ENCODE measurements around the gene HMGA1. TPM values are rescaled to one million over a fixed set of nuclear protein-coding genes. Genes with fewer than 3 reads are reported as not detected.

The HMGA1 gene
- total and polyA plus RNA-seq, 2 of the 13 experiments (the other 11 are each of a cell fraction or from before 2014, with no cell fraction given) = 117 to 145 TPM

DNA sequence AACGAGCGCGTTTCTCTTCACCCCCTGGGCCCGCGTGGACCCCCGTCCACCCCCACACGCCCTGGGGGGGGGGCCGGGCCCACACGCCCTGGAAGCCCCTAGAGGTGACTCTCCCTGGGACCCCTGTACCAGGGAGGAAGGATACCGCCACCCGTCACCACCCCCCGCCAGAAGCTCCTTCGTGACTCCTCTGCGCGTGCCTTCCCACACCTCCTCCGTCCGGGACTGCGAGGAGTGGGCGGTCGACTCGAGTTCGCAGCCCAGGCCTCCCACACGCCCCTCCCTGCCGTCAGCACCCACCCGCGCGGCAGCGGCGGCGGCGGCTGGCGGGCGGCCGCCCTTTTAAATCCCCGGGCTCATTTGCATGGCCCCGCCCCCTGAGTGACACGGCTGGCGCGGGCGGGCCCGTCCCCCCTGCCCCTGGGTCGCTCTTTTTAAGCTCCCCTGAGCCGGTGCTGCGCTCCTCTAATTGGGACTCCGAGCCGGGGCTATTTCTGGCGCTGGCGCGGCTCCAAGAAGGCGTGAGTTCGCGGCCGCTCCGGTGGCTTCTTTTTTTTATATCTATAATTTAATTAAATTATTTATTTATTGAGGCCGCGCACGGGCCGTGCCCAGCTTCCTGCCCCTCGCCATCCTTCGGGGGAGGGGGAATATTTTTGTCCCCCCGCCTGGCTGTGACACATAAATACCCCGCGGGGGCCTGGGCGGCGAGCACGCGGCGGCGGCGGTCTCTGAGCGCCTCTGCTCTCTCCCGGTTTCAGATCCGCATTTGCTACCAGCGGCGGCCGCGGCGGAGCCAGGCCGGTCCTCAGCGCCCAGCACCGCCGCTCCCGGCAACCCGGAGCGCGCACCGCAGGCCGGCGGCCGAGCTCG is at the start of gene HMGA1 (continued):
- TF ChIP-seq HMGXB4 (CRISPR knock-in tag; IDR thresholded peaks at IDR 0.05; ENCODE audit: borderline replicate concordance in 1 of 2, low read depth in 1 of 2) = peak in 1 of 2 experiments; percentile 65; a peak in 1 of 4 replicates
- TF ChIP-seq, protein P1, sequence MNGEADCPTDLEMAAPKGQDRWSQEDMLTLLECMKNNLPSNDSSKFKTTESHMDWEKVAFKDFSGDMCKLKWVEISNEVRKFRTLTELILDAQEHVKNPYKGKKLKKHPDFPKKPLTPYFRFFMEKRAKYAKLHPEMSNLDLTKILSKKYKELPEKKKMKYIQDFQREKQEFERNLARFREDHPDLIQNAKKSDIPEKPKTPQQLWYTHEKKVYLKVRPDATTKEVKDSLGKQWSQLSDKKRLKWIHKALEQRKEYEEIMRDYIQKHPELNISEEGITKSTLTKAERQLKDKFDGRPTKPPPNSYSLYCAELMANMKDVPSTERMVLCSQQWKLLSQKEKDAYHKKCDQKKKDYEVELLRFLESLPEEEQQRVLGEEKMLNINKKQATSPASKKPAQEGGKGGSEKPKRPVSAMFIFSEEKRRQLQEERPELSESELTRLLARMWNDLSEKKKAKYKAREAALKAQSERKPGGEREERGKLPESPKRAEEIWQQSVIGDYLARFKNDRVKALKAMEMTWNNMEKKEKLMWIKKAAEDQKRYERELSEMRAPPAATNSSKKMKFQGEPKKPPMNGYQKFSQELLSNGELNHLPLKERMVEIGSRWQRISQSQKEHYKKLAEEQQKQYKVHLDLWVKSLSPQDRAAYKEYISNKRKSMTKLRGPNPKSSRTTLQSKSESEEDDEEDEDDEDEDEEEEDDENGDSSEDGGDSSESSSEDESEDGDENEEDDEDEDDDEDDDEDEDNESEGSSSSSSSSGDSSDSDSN (CRISPR knock-in tag; IDR thresholded peaks at IDR 0.05) = peak; percentile 29; the same call in 1 of the 2 replicates
- no peak for TF ChIP-seq LCORL (IDR thresholded peaks at IDR 0.05)
- peak; percentile 78 for TF ChIP-seq LCORL (CRISPR knock-in tag; IDR thresholded peaks at IDR 0.05)
- TF ChIP-seq, protein P2, sequence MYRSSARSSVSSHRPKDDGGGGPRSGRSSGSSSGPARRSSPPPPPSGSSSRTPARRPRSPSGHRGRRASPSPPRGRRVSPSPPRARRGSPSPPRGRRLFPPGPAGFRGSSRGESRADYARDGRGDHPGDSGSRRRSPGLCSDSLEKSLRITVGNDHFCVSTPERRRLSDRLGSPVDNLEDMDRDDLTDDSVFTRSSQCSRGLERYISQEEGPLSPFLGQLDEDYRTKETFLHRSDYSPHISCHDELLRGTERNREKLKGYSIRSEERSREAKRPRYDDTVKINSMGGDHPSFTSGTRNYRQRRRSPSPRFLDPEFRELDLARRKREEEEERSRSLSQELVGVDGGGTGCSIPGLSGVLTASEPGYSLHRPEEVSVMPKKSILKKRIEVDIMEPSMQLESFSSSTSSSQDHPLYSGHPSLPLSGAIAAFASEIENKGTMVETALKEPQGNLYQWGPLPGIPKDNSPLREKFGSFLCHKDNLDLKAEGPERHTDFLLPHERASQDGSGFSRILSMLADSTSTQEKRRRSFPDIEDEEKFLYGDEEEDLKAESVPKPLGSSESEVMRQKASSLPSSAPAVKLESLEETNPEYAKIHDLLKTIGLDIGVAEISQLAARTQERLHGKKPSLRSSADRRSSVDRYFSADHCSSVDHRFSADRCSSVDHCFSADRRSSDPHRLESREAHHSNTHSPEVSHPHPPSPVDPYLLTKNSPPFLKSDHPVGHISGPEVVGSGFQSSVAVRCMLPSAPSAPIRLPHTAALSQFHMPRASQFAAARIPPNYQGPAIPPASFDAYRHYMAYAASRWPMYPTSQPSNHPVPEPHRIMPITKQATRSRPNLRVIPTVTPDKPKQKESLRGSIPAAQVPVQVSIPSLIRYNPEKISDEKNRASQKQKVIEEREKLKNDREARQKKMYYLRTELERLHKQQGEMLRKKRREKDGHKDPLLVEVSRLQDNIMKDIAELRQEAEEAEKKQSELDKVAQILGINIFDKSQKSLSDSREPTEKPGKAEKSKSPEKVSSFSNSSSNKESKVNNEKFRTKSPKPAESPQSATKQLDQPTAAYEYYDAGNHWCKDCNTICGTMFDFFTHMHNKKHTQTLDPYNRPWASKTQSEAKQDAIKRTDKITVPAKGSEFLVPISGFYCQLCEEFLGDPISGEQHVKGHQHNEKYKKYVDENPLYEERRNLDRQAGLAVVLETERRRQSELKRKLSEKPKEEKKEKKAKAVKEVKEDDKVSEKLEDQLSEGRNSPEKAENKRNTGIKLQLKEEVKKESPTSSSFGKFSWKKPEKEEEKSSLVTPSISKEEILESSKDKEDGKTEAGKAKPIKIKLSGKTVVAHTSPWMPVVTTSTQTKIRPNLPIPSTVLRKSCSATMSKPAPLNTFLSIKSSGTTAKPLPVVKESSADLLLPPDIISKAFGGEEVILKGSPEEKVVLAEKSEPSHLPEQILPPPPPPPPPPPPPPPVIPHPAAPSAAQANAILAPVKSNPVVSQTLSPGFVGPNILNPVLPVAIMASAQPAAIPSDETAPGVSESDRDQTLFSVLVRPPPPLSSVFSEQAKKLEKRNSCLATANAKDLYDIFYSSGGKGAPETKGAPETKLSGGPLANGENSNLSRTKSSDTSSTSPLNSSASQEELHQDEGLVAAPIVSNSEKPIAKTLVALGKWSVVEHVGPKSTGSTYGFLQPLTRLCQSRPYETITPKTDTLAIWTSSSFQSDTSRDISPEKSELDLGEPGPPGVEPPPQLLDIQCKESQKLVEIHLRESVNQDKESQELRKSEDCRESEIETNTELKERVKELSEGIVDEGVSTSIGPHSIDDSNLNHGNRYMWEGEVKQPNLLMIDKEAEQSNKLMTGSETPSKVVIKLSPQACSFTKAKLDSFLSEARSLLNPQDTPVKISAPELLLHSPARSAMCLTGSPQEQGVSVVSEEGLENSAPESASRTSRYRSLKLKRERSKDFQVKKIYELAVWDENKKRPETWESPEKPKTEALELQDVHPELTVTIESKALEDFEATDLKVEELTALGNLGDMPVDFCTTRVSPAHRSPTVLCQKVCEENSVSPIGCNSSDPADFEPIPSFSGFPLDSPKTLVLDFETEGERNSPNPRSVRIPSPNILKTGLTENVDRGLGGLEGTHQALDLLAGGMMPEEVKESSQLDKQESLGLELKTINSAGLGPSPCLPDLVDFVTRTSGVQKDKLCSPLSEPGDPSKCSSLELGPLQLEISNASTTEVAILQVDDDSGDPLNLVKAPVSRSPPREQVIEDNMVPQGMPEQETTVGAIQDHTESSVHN (CRISPR knock-in tag; IDR thresholded peaks at IDR 0.05) = no peak
- no peak for TF ChIP-seq ZNF878 (CRISPR knock-in tag; IDR thresholded peaks at IDR 0.05)
- peak; percentile 87 for TF ChIP-seq RBFOX2 (IDR thresholded peaks at IDR 0.05; ENCODE audit: low read depth, low read length)
- TF ChIP-seq TFDP2 (CRISPR knock-in tag; IDR thresholded peaks at IDR 0.05) = peak; percentile 69; the same call in 1 of the 2 replicates
- TF ChIP-seq THRA (CRISPR knock-in tag; IDR thresholded peaks at IDR 0.05; ENCODE audit: borderline replicate concordance) = no peak
- TF ChIP-seq E2F5 (CRISPR knock-in tag; conservative IDR thresholded peaks at IDR 0.05) = no peak

Data from HepG2 (cell line).